Fibroblast of lung (primary cell): ENCODE results near the gene USP32.

Experiments used
- CTCF ChIP-seq, 2 donors: IDR thresholded peaks in 1 of 2; conservative IDR thresholded peaks in 1 of 2; 1 replicate in 1 of 2; 2 replicates in 1 of 2; pipeline ENCODE4 v1.5.1; 2011 to 2012; ENCODE audit warnings: low read length in 2 of 2, control low read depth in 1 of 2, inconsistent platforms in 1 of 2, low read depth in 1 of 2, mild to moderate bottlenecking in 1 of 2
- EZH2 ChIP-seq: IDR thresholded peaks from 2 replicates; pipeline ENCODE4 v1.5.1; 2012; ENCODE audit warnings: low read length, control low read depth, mild to moderate bottlenecking; ENCODE audit errors: missing control alignments

DNA sequence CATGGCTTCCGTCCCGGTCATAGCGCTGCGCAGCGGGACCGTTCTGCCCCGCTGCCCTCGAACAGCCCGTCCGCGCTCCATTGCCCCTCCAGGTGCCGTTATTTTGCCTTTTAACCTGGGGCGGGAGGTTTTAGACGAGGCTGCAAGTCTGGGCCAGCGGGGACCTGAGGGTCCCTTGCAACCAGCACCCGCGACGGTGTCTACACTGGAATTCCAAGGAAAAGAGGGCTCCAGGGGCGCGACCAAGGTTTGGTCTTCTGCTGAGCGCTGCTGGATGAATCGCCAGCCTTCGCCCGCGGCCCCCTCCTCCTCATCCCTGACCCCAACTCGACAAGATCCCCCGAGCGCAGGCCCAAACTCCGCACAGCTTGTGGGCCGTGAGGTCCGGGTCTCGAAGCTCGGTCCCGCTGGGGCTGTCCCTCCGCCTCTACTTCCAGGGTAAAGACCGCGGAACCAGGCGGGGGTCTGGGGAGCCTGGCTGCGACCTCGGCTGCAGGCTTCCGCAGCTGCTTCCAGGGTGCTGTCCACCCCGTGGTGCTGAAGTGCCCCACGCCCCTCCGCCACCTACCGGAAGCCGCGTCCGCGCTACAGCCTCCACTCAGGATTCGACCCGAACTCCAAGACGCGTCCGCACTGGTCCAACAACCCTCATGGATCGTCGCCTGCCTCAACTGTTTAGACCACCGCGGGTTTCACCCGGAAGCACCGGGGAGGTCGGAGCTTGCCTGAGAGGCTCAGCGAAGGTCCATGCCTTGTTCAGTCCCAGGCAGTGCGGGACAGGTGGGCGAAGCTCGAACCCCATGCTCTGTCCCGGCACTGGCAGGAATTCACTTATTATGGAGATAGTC is 252.3 kb downstream of the USP32 start:
- peak; percentile 65 to 79 for TF ChIP-seq CTCF (conservative IDR thresholded peaks at IDR 0.05 in 1 of 2, IDR thresholded peaks at IDR 0.05 in 1 of 2; ENCODE audit: low read depth in 1 of 2, low read length in 2 of 2)
- TF ChIP-seq EZH2 = peak; percentile 90
